Chondrocyte (in vitro differentiated cells): ENCODE measurements around the gene MAP3K7. TPM values are rescaled to one million over a fixed set of nuclear protein-coding genes. Genes with fewer than 3 reads are reported as not detected.
"Not testable (repeated sequence)": the region's sequence is repeated elsewhere in the genome, so short reads cannot be mapped to it uniquely, and the experiment has no call there.

Experiments used
- DNase-seq: peaks from one replicate; pipeline ENCODE4 v3.0.0; 2021; ENCODE audit warnings: mixed read lengths, low spot score
- H3K27ac Mint-ChIP-seq: one replicate; pipeline ENCODE4 v1.8.0; 2021; ENCODE audit warnings: mild to moderate bottlenecking, moderate library complexity, mixed read lengths; ENCODE audit not compliant: unreplicated experiment
- H3K27me3 Mint-ChIP-seq: 2 replicates; pipeline ENCODE4 v1.8.0; 2021; ENCODE audit warnings: low read depth, mixed read lengths
- H3K36me3 Mint-ChIP-seq: 2 replicates; pipeline ENCODE4 v1.8.0; 2021; ENCODE audit warnings: low read depth, mixed read lengths
- H3K4me1 Mint-ChIP-seq: 2 replicates; pipeline ENCODE4 v1.8.0; 2021; ENCODE audit warnings: low read depth, mild to moderate bottlenecking, mixed read lengths
- H3K4me3 Mint-ChIP-seq: one replicate; pipeline ENCODE4 v1.8.0; 2021; ENCODE audit warnings: mild to moderate bottlenecking, moderate library complexity, mixed read lengths; ENCODE audit not compliant: unreplicated experiment
- H3K9me3 Mint-ChIP-seq: 2 replicates; pipeline ENCODE4 v1.8.0; 2021; ENCODE audit warnings: low read depth, mixed read lengths
- CTCF ChIP-seq: fragments of 200-600 bp; sonication (generic); IDR thresholded peaks from 2 replicates; pipeline ENCODE4 v1.5.0; 2021; ENCODE audit warnings: antibody characterized with exemption, mild to moderate bottlenecking, moderate library complexity
- total RNA-seq: library from RNA; stranded (reverse); gene quantifications from 3 replicates; pipeline ENCODE4 v1.2.1, GENCODE V29; 2021

Gene MAP3K7
- total RNA-seq, 1 donor from 2014 or later, result 25.2 TPM

GRCh38 chr6:90575267-90575666 is 11.6 kb downstream of the MAP3K7 start:
- TF ChIP-seq CTCF, result no peak
- no peaks in the 10 kb centered on the region for H3K9me3 Mint-ChIP-seq
- H3K4me1 Mint-ChIP-seq, result peaks cover 9% of the 10 kb centered on the region

DNA sequence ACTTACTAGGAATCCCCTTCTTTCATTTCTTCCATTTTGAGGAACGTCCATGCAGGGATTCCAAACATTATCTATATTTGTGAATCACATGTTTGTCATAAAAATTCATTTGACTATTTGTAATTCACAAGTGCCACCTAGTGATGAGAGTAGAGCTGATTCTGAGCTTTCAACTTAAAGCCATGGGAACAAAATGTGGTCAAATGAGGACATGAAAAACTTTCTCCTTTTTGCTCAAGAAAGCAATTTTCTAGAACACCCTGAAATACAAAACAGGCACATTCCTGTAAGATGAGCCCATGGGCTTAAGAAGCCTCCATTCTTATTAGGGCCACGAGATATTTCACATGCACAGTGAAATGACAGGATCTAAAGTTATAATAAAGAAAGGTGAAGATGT is 12.3 kb downstream of the MAP3K7 start:
- Mint-ChIP-seq H3K9me3 (no peaks in the 10 kb centered on the region), H3K4me1 (peaks cover 8% of the 10 kb centered on the region), H3K27ac (peak overlapping the region; percentile 10), H3K4me3 (no peak overlapping the region), H3K27me3 (no peaks in the 10 kb centered on the region), H3K36me3 (peaks cover 4% of the 10 kb centered on the region)
- DNase-seq, result no peak
- peak; percentile 66 for TF ChIP-seq CTCF

More at GRCh38 chr6:90575267-90575666, 11.6 kb downstream of the MAP3K7 start:
- peaks cover 3% of the 10 kb centered on the region for H3K36me3 Mint-ChIP-seq
- no peaks in the 10 kb centered on the region for H3K27me3 Mint-ChIP-seq
- no peak overlapping the region for H3K4me3 Mint-ChIP-seq
- DNase-seq, result no peak
- peak overlapping the region; percentile 25 for H3K27ac Mint-ChIP-seq

- H3K36me3 Mint-ChIP-seq, result peaks cover 5% of the 10 kb centered on the region
- H3K27me3 Mint-ChIP-seq, result no peaks in the 10 kb centered on the region
- H3K9me3 Mint-ChIP-seq, result no peaks in the 10 kb centered on the region
- no peak for DNase-seq
- no peak overlapping the region for H3K4me3 Mint-ChIP-seq
- peaks cover 4% of the 10 kb centered on the region for H3K4me1 Mint-ChIP-seq
- H3K27ac Mint-ChIP-seq, result no peak overlapping the region
- TF ChIP-seq CTCF, result no peak
Observed at GRCh38 chr6:90573624-90574023, 13.2 kb downstream of the MAP3K7 start.

DNA sequence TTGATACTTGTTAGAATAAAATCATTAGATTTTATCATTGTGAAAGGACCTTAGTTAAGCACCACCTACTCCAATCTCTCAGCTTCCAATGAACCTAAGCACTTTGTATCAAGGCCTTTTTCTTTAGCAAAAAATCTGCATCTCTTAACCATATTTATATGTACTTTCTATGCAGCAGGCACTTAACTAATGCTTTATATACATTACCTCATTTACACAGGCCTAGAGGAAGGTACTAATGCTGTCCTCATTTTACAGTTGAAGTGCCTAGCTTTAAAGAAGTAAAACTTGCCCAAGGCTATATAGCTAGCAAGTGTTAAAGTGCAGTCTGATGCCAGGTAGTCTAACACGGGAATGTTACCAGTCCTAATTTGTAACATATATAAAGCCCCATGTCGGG is 14.0 kb downstream of the MAP3K7 start:
- no peak overlapping the region for H3K4me3 Mint-ChIP-seq
- TF ChIP-seq CTCF, result no peak
- no peaks in the 10 kb centered on the region for H3K9me3 Mint-ChIP-seq
- no peak overlapping the region for H3K27ac Mint-ChIP-seq
- H3K36me3 Mint-ChIP-seq, result peaks cover 6% of the 10 kb centered on the region
- peaks cover 4% of the 10 kb centered on the region for H3K4me1 Mint-ChIP-seq
- DNase-seq, result no peak
- no peaks in the 10 kb centered on the region for H3K27me3 Mint-ChIP-seq

DNA sequence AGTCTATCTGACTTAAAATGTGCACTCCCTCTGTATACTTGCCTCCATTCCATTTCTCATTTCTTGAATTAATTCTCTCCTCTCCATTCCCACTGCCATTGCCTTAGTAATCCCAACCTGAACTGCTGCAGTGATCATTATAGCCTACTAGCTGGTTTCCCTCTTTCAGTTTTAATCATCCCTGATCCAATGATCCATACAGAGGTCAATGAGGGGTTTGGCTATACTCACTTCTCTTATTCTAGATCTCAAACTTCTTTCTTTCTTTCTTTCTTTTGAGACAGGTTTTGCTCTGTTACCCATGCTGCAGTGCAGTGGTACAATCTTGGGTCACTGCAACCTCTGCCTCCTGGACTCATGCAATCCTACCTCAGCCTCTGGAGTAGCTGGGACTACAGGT is 17.6 kb downstream of the MAP3K7 start:
- Mint-ChIP-seq H3K4me1 (no peaks in the 10 kb centered on the region), H3K27me3 (no peaks in the 10 kb centered on the region), H3K36me3 (peaks cover 16% of the 10 kb centered on the region), H3K4me3 (no peak overlapping the region), H3K9me3 (peaks cover 4% of the 10 kb centered on the region), H3K27ac (no peak overlapping the region)
- TF ChIP-seq CTCF, result no peak
- no peak for DNase-seq

DNA sequence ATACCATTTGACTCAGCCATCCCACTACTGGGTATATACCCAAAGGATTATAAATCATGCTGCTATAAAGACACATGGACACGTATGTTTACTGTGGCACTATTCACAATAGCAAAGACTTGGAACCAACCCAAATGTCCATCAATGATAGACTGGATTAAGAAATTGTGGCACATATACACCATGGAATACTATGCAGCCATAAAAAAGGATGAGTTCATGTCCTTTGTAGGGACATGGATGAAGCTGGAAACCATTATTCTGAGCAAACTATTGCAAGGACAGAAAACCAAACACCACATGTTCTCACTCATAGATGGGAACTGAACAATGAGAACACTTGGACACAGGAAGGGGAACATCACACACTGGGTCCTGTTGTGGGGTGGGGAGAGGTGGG is 19.2 kb downstream of the MAP3K7 start:
- H3K36me3 Mint-ChIP-seq, result peaks cover 27% of the 10 kb centered on the region
- DNase-seq, H3K4me3 Mint-ChIP-seq, H3K27me3 Mint-ChIP-seq, H3K4me1 Mint-ChIP-seq, H3K9me3 Mint-ChIP-seq, H3K27ac Mint-ChIP-seq: not testable (repeated sequence)

DNA sequence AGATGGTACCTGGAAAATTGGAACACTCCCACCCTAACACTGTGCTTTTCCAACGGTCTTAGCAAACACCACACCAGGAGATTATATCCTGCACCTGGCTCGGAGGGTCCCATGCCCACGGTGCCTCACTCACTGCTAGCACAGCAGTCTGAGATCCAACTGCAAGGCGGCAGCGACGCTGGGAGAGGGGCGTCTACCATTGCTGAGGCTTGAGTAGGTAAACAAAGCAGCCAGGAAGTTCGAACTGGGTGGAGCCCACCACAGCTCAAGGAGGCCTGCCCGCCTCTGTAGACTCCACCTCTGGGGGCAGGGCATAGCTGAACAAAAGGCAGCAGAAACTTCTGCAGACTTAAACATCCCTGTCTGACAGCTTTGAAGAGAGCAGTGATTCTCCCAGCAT is 24.5 kb downstream of the MAP3K7 start:
- H3K4me3 Mint-ChIP-seq, H3K27ac Mint-ChIP-seq, H3K4me1 Mint-ChIP-seq, H3K27me3 Mint-ChIP-seq, DNase-seq: not testable (repeated sequence)
- Mint-ChIP-seq H3K9me3 (peaks cover 11% of the 10 kb centered on the region), H3K36me3 (peaks cover 40% of the 10 kb centered on the region)
